Panc1 (cell line): ENCODE measurements around the gene DVL3. TPM values are rescaled to one million over a fixed set of nuclear protein-coding genes. Genes with fewer than 3 reads are reported as not detected.

Experiments used
- ATAC-seq: fragments of 200-7000 bp; cut with Tn5 transposase; 2 replicates; pipeline ENCODE4 v1.9.1; 2020; ENCODE audit warnings: mild to moderate bottlenecking, moderate library complexity
- BruUV-seq: library from RNA; stranded (reverse); fragments of 400-500 nt; replicated peaks from 2 replicates; lab custom pipeline; 2021; lab: Mats Ljungman, UMichigan
- CTCF ChIA-PET: fragments of 300-600 bp; sonication (Branson Sonifier 250); formaldehyde crosslinking; loops from one replicate; lab custom pipeline; 2022; ENCODE audit warnings: antibody characterized with exemption; lab: Charles Lee
- POLR2A ChIA-PET: fragments of 300-600 bp; sonication (Branson Sonifier 250); formaldehyde crosslinking; loops from one replicate; lab custom pipeline; 2022; ENCODE audit warnings: antibody characterized with exemption; lab: Charles Lee
- DNase-seq: peaks from one replicate; pipeline ENCODE4 v3.0.0-alpha.2; 2010; ENCODE audit warnings: low read depth, low spot score
- H3K27ac ChIP-seq: 2 replicates; pipeline ENCODE4 v1.5.1; 2011; ENCODE audit warnings: mild to moderate bottlenecking, low read length, inconsistent platforms
- H3K27me3 ChIP-seq: fragments of 200-500 bp; sonication (Bioruptor generic); 2 replicates; pipeline ENCODE4 v1.6.0; 2014; ENCODE audit warnings: low read length, inconsistent platforms; ENCODE audit not compliant: control insufficient read depth, insufficient read depth
- H3K36me3 ChIP-seq: fragments of 200-500 bp; sonication (Bioruptor generic); 2 replicates; pipeline ENCODE4 v1.5.1; 2014; ENCODE audit warnings: inconsistent platforms, mild to moderate bottlenecking, low read length, moderate library complexity; ENCODE audit not compliant: control insufficient read depth, insufficient read depth
- H3K4me1 ChIP-seq: 2 replicates; pipeline ENCODE4 v1.5.1; 2011; ENCODE audit warnings: inconsistent platforms, mild to moderate bottlenecking, low read length, moderate library complexity; ENCODE audit not compliant: control insufficient read depth, insufficient read depth
- H3K4me3 ChIP-seq, 2 experiments: 2 replicates each; pipeline ENCODE4 v1.5.1; 2011 to 2012; ENCODE audit warnings: low read depth in 2 of 2, low read length in 2 of 2, mild to moderate bottlenecking in 2 of 2, inconsistent platforms in 1 of 2, moderate library complexity in 1 of 2
- H3K9me3 ChIP-seq: fragments of 200-500 bp; sonication (Bioruptor generic); 2 replicates; pipeline ENCODE4 v1.5.1; 2014; ENCODE audit warnings: low read depth, mild to moderate bottlenecking, inconsistent platforms, low read length, moderate library complexity; ENCODE audit not compliant: control insufficient read depth, insufficient read depth
- POLR2AphosphoS5 ChIP-seq: IDR thresholded peaks from 2 replicates; pipeline ENCODE4 v1.6.1; 2012; ENCODE audit warnings: mild to moderate bottlenecking, low read depth, low read length, moderate library complexity
- SIN3A ChIP-seq: IDR thresholded peaks from 2 replicates; pipeline ENCODE4 v1.6.1; 2012; ENCODE audit warnings: low read depth, mild to moderate bottlenecking, low read length, moderate library complexity, borderline replicate concordance; ENCODE audit not compliant: insufficient read depth
- TCF7L2 ChIP-seq: IDR thresholded peaks from 2 replicates; pipeline ENCODE4 v1.6.1; 2011; ENCODE audit warnings: mild to moderate bottlenecking, low read depth, low read length, inconsistent platforms
- in situ Hi-C: cut with HindIII; loops from 2 replicates; pipeline ENCODE4 v1.10.0; 2016; ENCODE audit warnings: low sequenced_read_pairs, low pct_unique_long_range_greater_than_20kb
- intact Hi-C: fragments of 100-400 bp; cut with micrococcal nuclease; formaldehyde crosslinking; loops from one replicate; pipeline ENCODE4 v1.10.0; 2022; ENCODE audit not compliant: unreplicated experiment
- total RNA-seq: library from RNA; stranded (reverse); gene quantifications from one replicate; pipeline ENCODE4 v1.2.1, GENCODE V29; 2021; ENCODE audit not compliant: unreplicated experiment
- TF ChIP-seq, protein P1 (sequence below): fragments of 450-650 bp; IDR thresholded peaks from 2 replicates; pipeline ENCODE4 v1.5.1; 2017; ENCODE audit warnings: mild to moderate bottlenecking
- TF ChIP-seq, protein P2 (sequence below), 2 experiments: IDR thresholded peaks; 2 replicates each; pipeline ENCODE4 v1.6.1; 2011 to 2012; ENCODE audit warnings: low read depth in 2 of 2, control low read depth in 1 of 2, low read length in 1 of 2, mild to moderate bottlenecking in 1 of 2, moderate library complexity in 1 of 2; ENCODE audit not compliant: insufficient read depth in 1 of 2

The DVL3 gene
- total RNA-seq, 1 experiment from 2014 or later = 97.2 TPM

- POLR2A ChIA-PET = no interaction called here
- intact Hi-C loops = no loop called here
- H3K36me3 ChIP-seq = peaks cover 36% of the 10 kb centered on the region
These were observed 34.2 kb downstream of the DVL3 start for GRCh38 chr3:184189421-184189820.

DNA sequence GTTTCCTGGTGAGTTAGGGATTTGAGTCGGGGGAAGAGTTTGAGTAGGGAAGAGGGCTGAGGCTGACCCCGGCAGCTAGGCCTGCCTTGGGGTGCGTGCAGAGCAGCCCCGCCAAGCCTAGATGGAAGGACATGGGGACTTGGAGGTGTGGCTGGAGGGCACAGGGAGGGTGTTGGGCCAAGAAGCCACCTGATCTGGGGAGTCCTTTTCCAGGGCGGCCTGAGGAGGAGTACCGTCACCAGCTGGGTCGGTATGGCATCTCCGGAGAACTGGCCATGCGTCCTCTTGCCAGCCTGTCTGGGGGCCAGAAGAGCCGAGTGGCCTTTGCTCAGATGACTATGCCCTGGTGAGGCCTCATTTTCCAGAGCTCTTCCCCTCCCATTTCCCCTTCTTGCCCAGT is 37.7 kb downstream of the DVL3 start:
- H3K9me3 ChIP-seq = no peaks in the 10 kb centered on the region
- peaks cover 30% of the 10 kb centered on the region for H3K36me3 ChIP-seq
- H3K4me1 ChIP-seq = no peaks in the 10 kb centered on the region
- POLR2A ChIA-PET = no interaction called here
- CTCF ChIA-PET = no interaction called here
- in situ Hi-C loops = no loop called here
- H3K27ac ChIP-seq = no peak overlapping the region
- H3K4me3 ChIP-seq = no peak overlapping the region
- no peak for TF ChIP-seq SIN3A
- TF ChIP-seq TCF7L2 = no peak
- TF ChIP-seq, protein P1, sequence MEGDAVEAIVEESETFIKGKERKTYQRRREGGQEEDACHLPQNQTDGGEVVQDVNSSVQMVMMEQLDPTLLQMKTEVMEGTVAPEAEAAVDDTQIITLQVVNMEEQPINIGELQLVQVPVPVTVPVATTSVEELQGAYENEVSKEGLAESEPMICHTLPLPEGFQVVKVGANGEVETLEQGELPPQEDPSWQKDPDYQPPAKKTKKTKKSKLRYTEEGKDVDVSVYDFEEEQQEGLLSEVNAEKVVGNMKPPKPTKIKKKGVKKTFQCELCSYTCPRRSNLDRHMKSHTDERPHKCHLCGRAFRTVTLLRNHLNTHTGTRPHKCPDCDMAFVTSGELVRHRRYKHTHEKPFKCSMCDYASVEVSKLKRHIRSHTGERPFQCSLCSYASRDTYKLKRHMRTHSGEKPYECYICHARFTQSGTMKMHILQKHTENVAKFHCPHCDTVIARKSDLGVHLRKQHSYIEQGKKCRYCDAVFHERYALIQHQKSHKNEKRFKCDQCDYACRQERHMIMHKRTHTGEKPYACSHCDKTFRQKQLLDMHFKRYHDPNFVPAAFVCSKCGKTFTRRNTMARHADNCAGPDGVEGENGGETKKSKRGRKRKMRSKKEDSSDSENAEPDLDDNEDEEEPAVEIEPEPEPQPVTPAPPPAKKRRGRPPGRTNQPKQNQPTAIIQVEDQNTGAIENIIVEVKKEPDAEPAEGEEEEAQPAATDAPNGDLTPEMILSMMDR = no peak
- TF ChIP-seq, protein P2, sequence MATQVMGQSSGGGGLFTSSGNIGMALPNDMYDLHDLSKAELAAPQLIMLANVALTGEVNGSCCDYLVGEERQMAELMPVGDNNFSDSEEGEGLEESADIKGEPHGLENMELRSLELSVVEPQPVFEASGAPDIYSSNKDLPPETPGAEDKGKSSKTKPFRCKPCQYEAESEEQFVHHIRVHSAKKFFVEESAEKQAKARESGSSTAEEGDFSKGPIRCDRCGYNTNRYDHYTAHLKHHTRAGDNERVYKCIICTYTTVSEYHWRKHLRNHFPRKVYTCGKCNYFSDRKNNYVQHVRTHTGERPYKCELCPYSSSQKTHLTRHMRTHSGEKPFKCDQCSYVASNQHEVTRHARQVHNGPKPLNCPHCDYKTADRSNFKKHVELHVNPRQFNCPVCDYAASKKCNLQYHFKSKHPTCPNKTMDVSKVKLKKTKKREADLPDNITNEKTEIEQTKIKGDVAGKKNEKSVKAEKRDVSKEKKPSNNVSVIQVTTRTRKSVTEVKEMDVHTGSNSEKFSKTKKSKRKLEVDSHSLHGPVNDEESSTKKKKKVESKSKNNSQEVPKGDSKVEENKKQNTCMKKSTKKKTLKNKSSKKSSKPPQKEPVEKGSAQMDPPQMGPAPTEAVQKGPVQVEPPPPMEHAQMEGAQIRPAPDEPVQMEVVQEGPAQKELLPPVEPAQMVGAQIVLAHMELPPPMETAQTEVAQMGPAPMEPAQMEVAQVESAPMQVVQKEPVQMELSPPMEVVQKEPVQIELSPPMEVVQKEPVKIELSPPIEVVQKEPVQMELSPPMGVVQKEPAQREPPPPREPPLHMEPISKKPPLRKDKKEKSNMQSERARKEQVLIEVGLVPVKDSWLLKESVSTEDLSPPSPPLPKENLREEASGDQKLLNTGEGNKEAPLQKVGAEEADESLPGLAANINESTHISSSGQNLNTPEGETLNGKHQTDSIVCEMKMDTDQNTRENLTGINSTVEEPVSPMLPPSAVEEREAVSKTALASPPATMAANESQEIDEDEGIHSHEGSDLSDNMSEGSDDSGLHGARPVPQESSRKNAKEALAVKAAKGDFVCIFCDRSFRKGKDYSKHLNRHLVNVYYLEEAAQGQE (IDR thresholded peaks at IDR 0.05; ENCODE audit: insufficient read depth in 1 of 2, low read depth in 2 of 2, low read length in 1 of 2) = no peak
- TF ChIP-seq POLR2AphosphoS5 = no peak
- intact Hi-C loops = no loop called here
- no TSS peak for BruUV-seq
- no peak for DNase-seq
- no peak for ATAC-seq
- no peaks in the 10 kb centered on the region for H3K27me3 ChIP-seq

More at GRCh38 chr3:184189421-184189820, 34.2 kb downstream of the DVL3 start:
- Histone ChIP-seq H3K27ac (no peak overlapping the region), H3K4me1 (peaks cover 15% of the 10 kb centered on the region), H3K9me3 (no peaks in the 10 kb centered on the region), H3K27me3 (no peaks in the 10 kb centered on the region), H3K4me3 (no peak overlapping the region)
- no peak for TF ChIP-seq POLR2AphosphoS5
- no peak for TF ChIP-seq TCF7L2
- CTCF ChIA-PET = no interaction called here
- in situ Hi-C loops = no loop called here
- ATAC-seq = no peak
- BruUV-seq = no TSS peak
- DNase-seq = no peak

DNA sequence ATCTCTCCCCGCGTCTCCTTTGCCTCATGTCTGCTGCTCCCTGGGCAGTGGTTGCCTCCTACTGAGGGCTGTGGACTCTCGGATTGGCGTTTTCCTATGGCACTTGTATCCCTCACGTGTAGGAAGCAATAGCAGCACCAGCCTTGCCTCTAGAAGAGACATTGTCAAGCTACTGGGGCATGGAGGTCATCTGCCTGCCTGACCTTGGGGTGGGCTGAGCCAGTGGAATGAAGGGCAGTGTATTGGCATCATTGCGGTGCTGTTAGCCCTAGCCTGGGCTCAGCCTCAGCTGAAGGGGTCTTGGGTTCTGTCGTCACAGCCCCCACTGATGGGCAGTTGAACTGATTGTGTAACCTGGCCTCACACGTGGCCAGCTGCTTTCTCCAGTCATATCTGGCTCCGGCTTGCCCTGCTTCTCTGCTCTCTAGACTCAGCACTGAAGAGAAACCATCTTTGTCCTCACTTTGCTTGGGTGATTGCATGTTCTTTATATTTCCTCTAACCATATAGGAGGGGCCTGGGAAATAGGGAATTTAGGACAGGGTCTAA is 38.9 kb downstream of the DVL3 start:
- BruUV-seq = no TSS peak
- Histone ChIP-seq H3K4me1 (no peaks in the 10 kb centered on the region), H3K4me3 (no peak overlapping the region), H3K27me3 (no peaks in the 10 kb centered on the region), H3K36me3 (peaks cover 27% of the 10 kb centered on the region), H3K9me3 (no peaks in the 10 kb centered on the region), H3K27ac (no peak overlapping the region)
- in situ Hi-C loops (no loop called here), intact Hi-C loops (no loop called here)
- ChIA-PET CTCF (no interaction called here), POLR2A (no interaction called here)
- DNase-seq (no peak), ATAC-seq (no peak)
- TF ChIP-seq POLR2AphosphoS5 (no peak), TCF7L2 (no peak), SIN3A (no peak)
- TF ChIP-seq, protein P1 = no peak
- TF ChIP-seq, protein P2 (IDR thresholded peaks at IDR 0.05; ENCODE audit: insufficient read depth in 1 of 2, low read depth in 2 of 2, low read length in 1 of 2) = no peak
